ENCODE measurements around the gene ABHD18.

- TF ChIP-seq ZNF140 (tag by site-specific recombination; IDR thresholded peaks at IDR 0.05) (no peak), INSM2 (tag by site-specific recombination; IDR thresholded peaks at IDR 0.05) (no peak), ZNF830 (tag by site-specific recombination; IDR thresholded peaks at IDR 0.05; ENCODE audit: low read depth) (no peak), ZNF707 (tag by site-specific recombination; IDR thresholded peaks at IDR 0.05) (no peak)
- TF ChIP-seq, protein P1, sequence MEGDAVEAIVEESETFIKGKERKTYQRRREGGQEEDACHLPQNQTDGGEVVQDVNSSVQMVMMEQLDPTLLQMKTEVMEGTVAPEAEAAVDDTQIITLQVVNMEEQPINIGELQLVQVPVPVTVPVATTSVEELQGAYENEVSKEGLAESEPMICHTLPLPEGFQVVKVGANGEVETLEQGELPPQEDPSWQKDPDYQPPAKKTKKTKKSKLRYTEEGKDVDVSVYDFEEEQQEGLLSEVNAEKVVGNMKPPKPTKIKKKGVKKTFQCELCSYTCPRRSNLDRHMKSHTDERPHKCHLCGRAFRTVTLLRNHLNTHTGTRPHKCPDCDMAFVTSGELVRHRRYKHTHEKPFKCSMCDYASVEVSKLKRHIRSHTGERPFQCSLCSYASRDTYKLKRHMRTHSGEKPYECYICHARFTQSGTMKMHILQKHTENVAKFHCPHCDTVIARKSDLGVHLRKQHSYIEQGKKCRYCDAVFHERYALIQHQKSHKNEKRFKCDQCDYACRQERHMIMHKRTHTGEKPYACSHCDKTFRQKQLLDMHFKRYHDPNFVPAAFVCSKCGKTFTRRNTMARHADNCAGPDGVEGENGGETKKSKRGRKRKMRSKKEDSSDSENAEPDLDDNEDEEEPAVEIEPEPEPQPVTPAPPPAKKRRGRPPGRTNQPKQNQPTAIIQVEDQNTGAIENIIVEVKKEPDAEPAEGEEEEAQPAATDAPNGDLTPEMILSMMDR (tag by site-specific recombination; IDR thresholded peaks at IDR 0.05): no peak
Measured at GRCh38 chr4:128029907-128030306, 64.7 kb downstream of the ABHD18 start.

All from HEK293 (cell line).